ENCODE measurements around the gene NID2. TPM values are rescaled to one million over a fixed set of nuclear protein-coding genes. Genes with fewer than 3 reads are reported as not detected.
A peak's percentile ranks its signal among the peaks of the same experiment; 100 is the strongest.

Gene NID2
- total RNA-seq, 1 experiment from 2014 or later = 12.6 TPM

GRCh38 chr14:52063052-52063462 lies 5.8 kb downstream of the NID2 start:
- TF ChIP-seq CTCF (conservative IDR thresholded peaks at IDR 0.05; ENCODE audit: low read depth, low read length) (no peak), EZH2 (IDR thresholded peaks at IDR 0.05; ENCODE audit: borderline replicate concordance, low read depth, low read length, poor library complexity, severe bottlenecking) (no peak)
- no peaks in the 10 kb centered on the region for H3K27me3 ChIP-seq (replicated peaks; ENCODE audit: insufficient read depth, low read depth, low read length, poor library complexity)
- H3K4me3 ChIP-seq (ENCODE audit: low read depth, low read length, poor library complexity, severe bottlenecking) = no peak overlapping the region
- H3K4me1 ChIP-seq (ENCODE audit: insufficient read depth, low read length, poor library complexity, severe bottlenecking) = peaks cover 31% of the 10 kb centered on the region
- BruUV-seq (replicated peaks) = no TSS peak
- intact Hi-C loops (cut with micrococcal nuclease; ENCODE audit: unreplicated experiment) = no loop called here
- POLR2A ChIA-PET (ENCODE audit: low non-redundant PET) = no interaction called here
- peak; percentile 54 for DNase-seq (ENCODE audit: low spot score)
- H3K27ac ChIP-seq (ENCODE audit: low read depth, low read length, poor library complexity, severe bottlenecking) = peak overlapping the region; percentile 32
- no peaks in the 10 kb centered on the region for H3K9me3 ChIP-seq (ENCODE audit: low read depth, low read length, poor library complexity, severe bottlenecking)
- H3K36me3 ChIP-seq (ENCODE audit: insufficient read depth, low read length, poor library complexity, severe bottlenecking) = peaks cover 4% of the 10 kb centered on the region
- CTCF ChIA-PET = no interaction called here

DNA sequence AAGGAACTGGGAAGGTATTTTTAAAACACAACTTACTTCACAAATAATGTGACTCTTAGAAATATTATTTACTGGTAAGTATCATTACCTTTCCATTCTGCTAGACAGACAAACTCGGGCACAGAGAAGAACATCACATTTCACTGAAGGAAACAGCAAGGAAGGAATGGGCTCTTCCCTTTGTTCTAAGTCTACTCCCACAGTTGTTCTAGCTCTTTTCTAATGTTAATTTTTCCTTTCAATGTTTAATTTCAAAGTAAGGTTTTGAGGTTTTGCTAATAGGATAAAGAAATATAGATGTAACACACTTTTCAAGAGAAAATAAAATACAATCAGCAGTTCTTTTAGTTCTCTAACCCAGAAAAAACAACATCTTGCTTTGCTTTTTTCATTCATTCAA lies 7.0 kb downstream of the NID2 start:
- Histone ChIP-seq H3K4me1 (ENCODE audit: insufficient read depth, low read length, poor library complexity, severe bottlenecking) (peaks cover 25% of the 10 kb centered on the region), H3K9me3 (ENCODE audit: low read depth, low read length, poor library complexity, severe bottlenecking) (no peaks in the 10 kb centered on the region), H3K36me3 (ENCODE audit: insufficient read depth, low read length, poor library complexity, severe bottlenecking) (peaks cover 4% of the 10 kb centered on the region), H3K4me3 (ENCODE audit: low read depth, low read length, poor library complexity, severe bottlenecking) (no peak overlapping the region), H3K27ac (ENCODE audit: low read depth, low read length, poor library complexity, severe bottlenecking) (no peak overlapping the region), H3K27me3 (replicated peaks; ENCODE audit: insufficient read depth, low read depth, low read length, poor library complexity) (no peaks in the 10 kb centered on the region)
- no TSS peak for BruUV-seq (replicated peaks)
- ChIA-PET POLR2A (ENCODE audit: low non-redundant PET) (no interaction called here), CTCF (no interaction called here)
- no peak for DNase-seq (ENCODE audit: low spot score)
- no peak for TF ChIP-seq EZH2 (IDR thresholded peaks at IDR 0.05; ENCODE audit: borderline replicate concordance, low read depth, low read length, poor library complexity, severe bottlenecking)
- TF ChIP-seq CTCF (conservative IDR thresholded peaks at IDR 0.05; ENCODE audit: low read depth, low read length) = no peak
- intact Hi-C loops (cut with micrococcal nuclease; ENCODE audit: unreplicated experiment) = no loop called here

- intact Hi-C loops (cut with micrococcal nuclease; ENCODE audit: unreplicated experiment) = no loop called here
- CTCF ChIA-PET = no interaction called here
- no peaks in the 10 kb centered on the region for H3K9me3 ChIP-seq (ENCODE audit: low read depth, low read length, poor library complexity, severe bottlenecking)
- H3K4me1 ChIP-seq (ENCODE audit: insufficient read depth, low read length, poor library complexity, severe bottlenecking) = peaks cover 25% of the 10 kb centered on the region
- H3K4me3 ChIP-seq (ENCODE audit: low read depth, low read length, poor library complexity, severe bottlenecking) = no peak overlapping the region
- H3K27ac ChIP-seq (ENCODE audit: low read depth, low read length, poor library complexity, severe bottlenecking) = no peak overlapping the region
- TF ChIP-seq CTCF (conservative IDR thresholded peaks at IDR 0.05; ENCODE audit: low read depth, low read length) (no peak), EZH2 (IDR thresholded peaks at IDR 0.05; ENCODE audit: borderline replicate concordance, low read depth, low read length, poor library complexity, severe bottlenecking) (no peak)
- no peak for DNase-seq (ENCODE audit: low spot score)
- H3K27me3 ChIP-seq (replicated peaks; ENCODE audit: insufficient read depth, low read depth, low read length, poor library complexity) = no peaks in the 10 kb centered on the region
- no TSS peak for BruUV-seq (replicated peaks)
- H3K36me3 ChIP-seq (ENCODE audit: insufficient read depth, low read length, poor library complexity, severe bottlenecking) = peaks cover 1% of the 10 kb centered on the region
- POLR2A ChIA-PET (ENCODE audit: low non-redundant PET) = no interaction called here
Observed at GRCh38 chr14:52061390-52061789, 7.5 kb downstream of the NID2 start.

Data from A673 (cell line).